Neuronal stem cell (in vitro differentiated cells): ENCODE measurements around the gene CAND1.
"Not testable (repeated sequence)": the region's sequence is repeated elsewhere in the genome, so short reads cannot be mapped to it uniquely, and the experiment has no call there.

ENCODE experiments used
- DNase-seq: peaks from one replicate; pipeline ENCODE4 v3.0.0-alpha.2; 2013; ENCODE audit warnings: low spot score
- H2AFZ ChIP-seq: one replicate; pipeline ENCODE4 v1.6.1; 2013; ENCODE audit warnings: mild to moderate bottlenecking, low read length, inconsistent platforms
- H2AK5ac ChIP-seq: 2 replicates; pipeline ENCODE4 v1.6.1; 2013; ENCODE audit warnings: low read depth, mild to moderate bottlenecking, inconsistent platforms, low read length, moderate library complexity, mixed read lengths
- H2BK120ac ChIP-seq: 2 replicates; pipeline ENCODE4 v1.6.1; 2013; ENCODE audit warnings: low read depth, mild to moderate bottlenecking, inconsistent platforms, low read length, moderate library complexity, mixed read lengths
- H2BK12ac ChIP-seq: one replicate; pipeline ENCODE4 v1.6.1; 2013; ENCODE audit warnings: low read length, inconsistent platforms
- H2BK15ac ChIP-seq: 2 replicates; pipeline ENCODE4 v1.6.1; 2013; ENCODE audit warnings: mild to moderate bottlenecking, low read length, inconsistent platforms, mixed read lengths
- H2BK5ac ChIP-seq: one replicate; pipeline ENCODE4 v1.6.1; 2013; ENCODE audit warnings: inconsistent platforms, mild to moderate bottlenecking, low read length, moderate library complexity
- H3K14ac ChIP-seq: one replicate; pipeline ENCODE4 v1.6.1; 2013; ENCODE audit warnings: low read length, inconsistent platforms
- H3K18ac ChIP-seq: 2 replicates; pipeline ENCODE4 v1.6.1; 2013; ENCODE audit warnings: low read length, inconsistent platforms
- H3K23ac ChIP-seq: 2 replicates; pipeline ENCODE4 v1.6.1; 2013; ENCODE audit warnings: low read depth, mild to moderate bottlenecking, mixed read lengths, low read length, inconsistent platforms; ENCODE audit not compliant: poor library complexity
- H3K27ac ChIP-seq: replicated peaks from 3 replicates; pipeline ENCODE4 v1.5.1; 2013; ENCODE audit warnings: low read length, inconsistent platforms
- H3K27me3 ChIP-seq, 3 experiments: 2 replicates each; pipeline ENCODE4 v1.6.1; 2013; ENCODE audit warnings: low read length in 3 of 3, mild to moderate bottlenecking in 2 of 3, inconsistent platforms in 1 of 3, low read depth in 1 of 3, mixed read lengths in 1 of 3, moderate library complexity in 1 of 3; ENCODE audit not compliant: control insufficient read depth in 3 of 3, insufficient read depth in 3 of 3
- H3K36me3 ChIP-seq, 2 donors: replicated peaks in 1 of 2; 2 replicates each; pipeline ENCODE4 v1.6.1; 2013; ENCODE audit warnings: low read length in 2 of 2; ENCODE audit not compliant: control insufficient read depth in 2 of 2, insufficient read depth in 2 of 2
- H3K4ac ChIP-seq: 2 replicates; pipeline ENCODE4 v1.6.1; 2013; ENCODE audit warnings: inconsistent platforms, mild to moderate bottlenecking, low read length, moderate library complexity
- H3K4me1 ChIP-seq, 2 donors: 1 replicate in 1 of 2; 2 replicates in 1 of 2; pipeline ENCODE4 v1.6.1; 2013; ENCODE audit warnings: low read length in 2 of 2, low read depth in 1 of 2; ENCODE audit not compliant: control insufficient read depth in 2 of 2, insufficient read depth in 1 of 2
- H3K4me2 ChIP-seq: one replicate; pipeline ENCODE4 v1.6.1; 2013; ENCODE audit warnings: mild to moderate bottlenecking, low read length, inconsistent platforms; ENCODE audit not compliant: insufficient read depth, poor library complexity, severe bottlenecking
- H3K4me3 ChIP-seq, 2 donors: 2 replicates each; pipeline ENCODE4 v1.5.1; 2013; ENCODE audit warnings: low read length in 2 of 2, mild to moderate bottlenecking in 2 of 2, inconsistent platforms in 1 of 2, moderate library complexity in 1 of 2
- H3K79me1 ChIP-seq: one replicate; pipeline ENCODE4 v1.6.1; 2013; ENCODE audit warnings: low read depth, mild to moderate bottlenecking, inconsistent platforms, low read length, moderate library complexity
- H3K9ac ChIP-seq: one replicate; pipeline ENCODE4 v1.6.1; 2013; ENCODE audit warnings: mild to moderate bottlenecking, low read depth, low read length, inconsistent platforms; ENCODE audit not compliant: poor library complexity
- H3K9me3 ChIP-seq, 2 donors: replicated peaks in 1 of 2; 2 replicates each; pipeline versions ENCODE3 to v1.6.1; 2013; ENCODE audit warnings: low read length in 2 of 2, mild to moderate bottlenecking in 2 of 2, inconsistent platforms in 1 of 2, low read depth in 1 of 2, mixed read lengths in 1 of 2, moderate library complexity in 1 of 2; ENCODE audit not compliant: control insufficient read depth in 2 of 2, insufficient read depth in 1 of 2
- H4K8ac ChIP-seq: one replicate; pipeline ENCODE4 v1.6.1; 2013; ENCODE audit warnings: low read depth, mild to moderate bottlenecking, inconsistent platforms, low read length, moderate library complexity
- H4K91ac ChIP-seq: one replicate; pipeline ENCODE4 v1.6.1; 2013; ENCODE audit warnings: low read length, low read depth, mild to moderate bottlenecking, inconsistent platforms; ENCODE audit not compliant: poor library complexity
- WGBS, 2 donors: extraction: QIAGEN DNeasy Blood & Tissue Kit; methylation state at CpG; one replicate each; pipeline ENCODE4 v1.1.7; 2013; ENCODE audit warnings: missing lambda C conversion rate in 2 of 2, mixed read lengths in 1 of 2; ENCODE audit not compliant: insufficient read length in 2 of 2, insufficient replicate concordance in 1 of 2; ENCODE audit errors: extremely low coverage in 2 of 2; 5-methylcytosine and 5-hydroxymethylcytosine counted together

Gene CAND1

GRCh38 chr12:67338426-67338825 is 69.3 kb downstream of the CAND1 start:
- H3K79me1 ChIP-seq: no peaks in the 10 kb centered on the region

GRCh38 chr12:67339530-67339929 is 70.4 kb downstream of the CAND1 start:
- no peaks in the 10 kb centered on the region for H3K36me3 ChIP-seq
- no peak overlapping the region for H3K27ac ChIP-seq
- no peak overlapping the region for H2BK15ac ChIP-seq
- no peak overlapping the region for H4K91ac ChIP-seq
- no peak overlapping the region for H2AK5ac ChIP-seq
- no peak overlapping the region for H3K9ac ChIP-seq
- no peak overlapping the region for H3K23ac ChIP-seq
- H2BK5ac ChIP-seq: no peak overlapping the region
- H3K27me3 ChIP-seq: no peaks in the 10 kb centered on the region
- H4K8ac ChIP-seq: no peak overlapping the region
- no CpG with 5 or more reads among the region's 1 CpG for WGBS, 2 donors
- no peak overlapping the region for H2BK12ac ChIP-seq
- H2BK120ac ChIP-seq: no peak overlapping the region
- no peak overlapping the region for H3K18ac ChIP-seq
- no peak overlapping the region for H3K4ac ChIP-seq
- no peak overlapping the region for H3K4me3 ChIP-seq
- H2AFZ ChIP-seq: no peak overlapping the region
- H3K4me2 ChIP-seq: no peak overlapping the region
- no peak overlapping the region for H3K14ac ChIP-seq
- H3K79me1 ChIP-seq: no peaks in the 10 kb centered on the region
- H3K9me3 ChIP-seq: peaks cover 3 to 10% of the 10 kb centered on the region in 2 donors
- H3K4me1 ChIP-seq: no peaks in the 10 kb centered on the region
- DNase-seq: no peak

More at GRCh38 chr12:67338426-67338825, 69.3 kb downstream of the CAND1 start:
- peaks cover 3 to 10% of the 10 kb centered on the region in 2 donors for H3K9me3 ChIP-seq
- no peaks in the 10 kb centered on the region for H3K4me1 ChIP-seq
- no peak overlapping the region for H2BK12ac ChIP-seq
- no peak overlapping the region for H3K23ac ChIP-seq
- no peaks in the 10 kb centered on the region for H3K27me3 ChIP-seq
- no peak overlapping the region for H4K8ac ChIP-seq
- no peak overlapping the region for H3K14ac ChIP-seq
- no peak overlapping the region for H2BK15ac ChIP-seq
- DNase-seq: no peak
- H3K36me3 ChIP-seq: no peaks in the 10 kb centered on the region
- no peak overlapping the region for H2BK5ac ChIP-seq
- H3K18ac ChIP-seq: no peak overlapping the region
- H2AFZ ChIP-seq: no peak overlapping the region
- no peak overlapping the region for H3K4me2 ChIP-seq
- no peak overlapping the region for H3K4me3 ChIP-seq
- no peak overlapping the region for H2BK120ac ChIP-seq
- no peak overlapping the region for H3K27ac ChIP-seq
- no peak overlapping the region for H2AK5ac ChIP-seq
- no peak overlapping the region for H3K9ac ChIP-seq
- H4K91ac ChIP-seq: no peak overlapping the region
- no peak overlapping the region for H3K4ac ChIP-seq

GRCh38 chr12:67341086-67341485 is 71.9 kb downstream of the CAND1 start:
- H3K79me1 ChIP-seq, H3K23ac ChIP-seq, H2BK120ac ChIP-seq, DNase-seq, H2BK15ac ChIP-seq, H2AK5ac ChIP-seq, H3K4ac ChIP-seq, H3K27ac ChIP-seq, H3K4me1 ChIP-seq, H4K8ac ChIP-seq, H3K27me3 ChIP-seq, H4K91ac ChIP-seq, H2BK5ac ChIP-seq, H3K4me3 ChIP-seq, H2BK12ac ChIP-seq, H3K9ac ChIP-seq, H3K4me2 ChIP-seq, H3K14ac ChIP-seq, H3K36me3 ChIP-seq, H2AFZ ChIP-seq, H3K18ac ChIP-seq: not testable (repeated sequence)
- WGBS, 2 donors: no CpG with 5 or more reads among the region's 14 CpGs
- peaks cover 3 to 10% of the 10 kb centered on the region in 2 donors for H3K9me3 ChIP-seq

- Histone ChIP-seq H4K91ac (no peak overlapping the region), H3K14ac (no peak overlapping the region), H3K27me3 (no peaks in the 10 kb centered on the region), H3K18ac (no peak overlapping the region), H3K9ac (no peak overlapping the region), H2BK12ac (no peak overlapping the region), H2AFZ (no peak overlapping the region), H2BK15ac (no peak overlapping the region), H3K27ac (no peak overlapping the region), H3K36me3 (no peaks in the 10 kb centered on the region), H3K4me2 (no peak overlapping the region), H3K23ac (no peak overlapping the region), H3K4me3 (no peak overlapping the region), H3K9me3 (no peaks in the 10 kb centered on the region), H3K79me1 (no peaks in the 10 kb centered on the region), H2BK5ac (no peak overlapping the region), H3K4ac (no peak overlapping the region), H2AK5ac (no peak overlapping the region), H2BK120ac (no peak overlapping the region), H4K8ac (no peak overlapping the region), H3K4me1 (no peaks in the 10 kb centered on the region)
- no peak for DNase-seq
- no CpG with 5 or more reads among the region's 2 CpGs for WGBS, 2 donors
Observed at GRCh38 chr12:67344979-67345710, 76.0 kb downstream of the CAND1 start.
